ENCODE data around the gene SI. TPM values are rescaled to one million over a fixed set of nuclear protein-coding genes. Genes with fewer than 3 reads are reported as not detected.
"Not testable (repeated sequence)": the region's sequence is repeated elsewhere in the genome, so short reads cannot be mapped to it uniquely, and the experiment has no call there.

SI gene
- total RNA-seq, 1 donor from 2014 or later = not detected

GRCh38 chr3:164962610-164963009 lies 115.7 kb downstream of the SI start:
- Mint-ChIP-seq H3K4me1 (no peaks in the 10 kb centered on the region), H3K4me3 (no peak overlapping the region), H3K36me3 (ENCODE audit: low read depth) (no peaks in the 10 kb centered on the region), H3K27ac (ENCODE audit: unreplicated experiment) (no peak overlapping the region), H3K27me3 (ENCODE audit: low read depth) (no peaks in the 10 kb centered on the region), H3K9me3 (no peaks in the 10 kb centered on the region)
- TF ChIP-seq, protein P1, sequence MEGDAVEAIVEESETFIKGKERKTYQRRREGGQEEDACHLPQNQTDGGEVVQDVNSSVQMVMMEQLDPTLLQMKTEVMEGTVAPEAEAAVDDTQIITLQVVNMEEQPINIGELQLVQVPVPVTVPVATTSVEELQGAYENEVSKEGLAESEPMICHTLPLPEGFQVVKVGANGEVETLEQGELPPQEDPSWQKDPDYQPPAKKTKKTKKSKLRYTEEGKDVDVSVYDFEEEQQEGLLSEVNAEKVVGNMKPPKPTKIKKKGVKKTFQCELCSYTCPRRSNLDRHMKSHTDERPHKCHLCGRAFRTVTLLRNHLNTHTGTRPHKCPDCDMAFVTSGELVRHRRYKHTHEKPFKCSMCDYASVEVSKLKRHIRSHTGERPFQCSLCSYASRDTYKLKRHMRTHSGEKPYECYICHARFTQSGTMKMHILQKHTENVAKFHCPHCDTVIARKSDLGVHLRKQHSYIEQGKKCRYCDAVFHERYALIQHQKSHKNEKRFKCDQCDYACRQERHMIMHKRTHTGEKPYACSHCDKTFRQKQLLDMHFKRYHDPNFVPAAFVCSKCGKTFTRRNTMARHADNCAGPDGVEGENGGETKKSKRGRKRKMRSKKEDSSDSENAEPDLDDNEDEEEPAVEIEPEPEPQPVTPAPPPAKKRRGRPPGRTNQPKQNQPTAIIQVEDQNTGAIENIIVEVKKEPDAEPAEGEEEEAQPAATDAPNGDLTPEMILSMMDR (conservative IDR thresholded peaks at IDR 0.05) = no peak
- DNase-seq (ENCODE audit: low read depth, low spot score) = no peak

DNA sequence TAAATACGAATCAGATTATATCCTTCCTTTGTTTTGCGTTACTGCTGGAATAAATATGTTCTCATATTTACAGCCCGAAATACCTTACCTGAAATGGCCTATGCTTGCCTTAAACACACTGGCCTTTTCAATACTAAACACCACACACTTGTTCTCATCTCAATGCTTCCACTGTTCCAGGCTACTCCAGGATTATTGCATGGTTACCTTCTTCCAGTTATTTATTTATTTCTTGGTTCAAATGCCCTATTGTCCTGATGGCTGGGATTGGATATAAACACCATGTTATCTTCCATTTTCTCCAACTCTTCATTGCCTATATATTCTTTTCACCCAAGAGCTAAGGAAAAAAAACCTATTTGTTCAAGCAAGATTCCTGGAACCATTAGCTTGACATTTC lies 125.3 kb downstream of the SI start:
- H3K27me3 Mint-ChIP-seq (ENCODE audit: low read depth) = no peaks in the 10 kb centered on the region
- H3K27ac Mint-ChIP-seq (ENCODE audit: unreplicated experiment) = no peak overlapping the region
- no peak for DNase-seq (ENCODE audit: low read depth, low spot score)
- H3K9me3 Mint-ChIP-seq = no peaks in the 10 kb centered on the region
- no peaks in the 10 kb centered on the region for H3K36me3 Mint-ChIP-seq (ENCODE audit: low read depth)
- TF ChIP-seq, protein P1 (conservative IDR thresholded peaks at IDR 0.05) = no peak
- no peak overlapping the region for H3K4me3 Mint-ChIP-seq
- peaks cover 5% of the 10 kb centered on the region for H3K4me1 Mint-ChIP-seq

- not testable (repeated sequence) for H3K27ac Mint-ChIP-seq (ENCODE audit: unreplicated experiment); H3K27me3 Mint-ChIP-seq (ENCODE audit: low read depth); H3K4me3 Mint-ChIP-seq; H3K9me3 Mint-ChIP-seq; H3K4me1 Mint-ChIP-seq; H3K36me3 Mint-ChIP-seq (ENCODE audit: low read depth); DNase-seq (ENCODE audit: low read depth, low spot score)
Observed at GRCh38 chr3:164951403-164951802, 126.9 kb downstream of the SI start.

DNA sequence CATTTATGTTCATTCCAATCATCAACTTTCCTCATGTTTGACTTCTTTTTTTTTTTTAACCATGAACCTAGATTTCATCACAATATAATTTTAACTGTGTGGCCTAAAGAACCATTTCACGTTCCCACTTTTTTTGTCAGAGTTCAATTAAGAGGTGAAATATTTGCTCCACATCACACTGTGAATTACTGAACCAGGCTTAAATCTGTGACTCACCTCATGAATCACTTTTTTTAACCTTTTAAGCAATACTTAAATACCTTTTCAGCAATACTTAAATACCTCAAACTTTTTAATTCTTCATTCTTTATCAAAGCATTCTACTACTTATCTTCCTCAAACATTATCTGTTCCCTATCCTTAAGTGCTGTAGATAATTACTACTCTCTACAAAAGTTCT lies 137.6 kb downstream of the SI start:
- TF ChIP-seq, protein P1 (conservative IDR thresholded peaks at IDR 0.05) = no peak
- no peak overlapping the region for H3K27ac Mint-ChIP-seq (ENCODE audit: unreplicated experiment)
- H3K4me3 Mint-ChIP-seq = no peak overlapping the region
- no peaks in the 10 kb centered on the region for H3K36me3 Mint-ChIP-seq (ENCODE audit: low read depth)
- DNase-seq (ENCODE audit: low read depth, low spot score) = no peak
- H3K9me3 Mint-ChIP-seq = peaks cover 9% of the 10 kb centered on the region
- no peaks in the 10 kb centered on the region for H3K27me3 Mint-ChIP-seq (ENCODE audit: low read depth)
- no peaks in the 10 kb centered on the region for H3K4me1 Mint-ChIP-seq

DNA sequence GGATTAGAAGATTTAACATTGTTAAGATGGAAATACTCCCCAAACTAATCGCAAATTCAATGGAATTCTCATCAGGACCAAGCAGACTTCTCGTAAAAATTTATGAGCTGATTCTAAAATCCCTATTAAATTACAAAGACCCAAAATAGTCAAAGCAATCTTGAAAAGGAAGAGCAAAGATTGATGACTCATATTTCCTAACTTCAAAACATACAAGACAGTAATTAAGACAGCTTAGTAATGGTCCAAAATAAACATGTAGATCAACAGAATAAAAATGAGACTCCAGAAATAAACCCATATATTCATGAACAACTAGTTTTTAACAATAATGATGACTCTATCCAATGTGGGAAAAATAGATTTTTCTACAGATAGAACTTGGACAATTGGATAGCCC lies 148.7 kb downstream of the SI start:
- H3K27me3 Mint-ChIP-seq (ENCODE audit: low read depth) = no peaks in the 10 kb centered on the region
- no peaks in the 10 kb centered on the region for H3K36me3 Mint-ChIP-seq (ENCODE audit: low read depth)
- TF ChIP-seq, protein P1 (conservative IDR thresholded peaks at IDR 0.05) = no peak
- DNase-seq (ENCODE audit: low read depth, low spot score) = no peak
- peaks cover 4% of the 10 kb centered on the region for H3K9me3 Mint-ChIP-seq
- H3K27ac Mint-ChIP-seq (ENCODE audit: unreplicated experiment) = no peak overlapping the region
- no peaks in the 10 kb centered on the region for H3K4me1 Mint-ChIP-seq
- no peak overlapping the region for H3K4me3 Mint-ChIP-seq

Other genes with a start within 250 kb of the SI start
- gene SLITRK3, start 117.9 kb upstream of the SI start, total RNA-seq = 0.51 and 1.4 TPM in 2 replicates